GM18520 (cell line): ENCODE data around the gene DTD1.

Source experiments
- ATAC-seq: cut with Tn5 transposase; IDR thresholded peaks from one replicate; pipeline ENCODE4 v1.9.1; 2021; ENCODE audit not compliant: unreplicated experiment

The DTD1 gene, protein sequence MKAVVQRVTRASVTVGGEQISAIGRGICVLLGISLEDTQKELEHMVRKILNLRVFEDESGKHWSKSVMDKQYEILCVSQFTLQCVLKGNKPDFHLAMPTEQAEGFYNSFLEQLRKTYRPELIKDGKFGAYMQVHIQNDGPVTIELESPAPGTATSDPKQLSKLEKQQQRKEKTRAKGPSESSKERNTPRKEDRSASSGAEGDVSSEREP

DNA sequence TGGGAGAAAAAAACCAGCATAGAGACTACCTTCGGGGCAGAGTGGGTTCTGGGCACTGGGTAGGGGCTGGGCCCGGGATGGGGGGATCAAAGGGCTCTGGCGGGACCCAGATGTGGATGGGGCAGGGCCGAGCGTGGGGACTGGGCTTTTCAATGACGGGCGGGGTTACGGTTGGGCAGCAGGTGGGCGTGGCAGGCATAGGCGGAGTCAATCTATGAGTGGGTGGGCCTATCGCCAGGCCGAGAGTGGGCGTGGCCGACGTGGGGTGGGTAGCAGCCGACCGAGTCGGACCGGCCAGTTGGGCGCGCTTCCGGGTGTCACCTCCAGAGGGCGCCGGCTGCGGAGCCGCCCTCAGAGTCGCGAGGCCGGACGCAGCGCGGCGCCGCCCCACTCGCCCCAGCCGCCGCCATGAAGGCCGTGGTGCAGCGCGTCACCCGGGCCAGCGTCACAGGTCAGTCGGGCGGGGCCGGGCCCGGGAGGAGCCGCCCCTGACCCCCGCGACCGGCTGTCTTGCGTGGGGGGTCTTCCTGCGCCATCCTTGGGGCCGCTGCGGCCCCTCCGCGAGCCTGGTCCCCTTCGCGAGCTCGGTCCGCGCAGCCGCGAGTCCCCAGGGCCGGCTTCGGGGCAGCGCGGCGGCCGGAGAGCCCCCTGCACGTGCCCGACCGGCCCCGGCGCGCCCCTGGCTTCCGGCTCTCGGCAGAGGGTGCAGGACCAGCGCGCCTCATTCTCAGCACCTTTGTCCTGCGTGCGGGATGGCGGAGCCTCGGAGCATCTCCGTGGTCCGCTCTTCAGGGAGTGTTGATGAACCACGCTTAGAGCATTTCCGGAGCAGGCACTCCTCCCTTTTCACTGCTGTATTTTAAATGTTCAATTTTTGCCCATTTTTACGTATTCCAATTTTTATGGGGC, at the start of gene DTD1:
DTD1 (plus strand) TSS at position 390 of the 909 bp plus-strand sequence; CDS start at position 409, 19 bp downstream.
- ATAC-seq: peak; percentile 74

- no peak for ATAC-seq
Observed at GRCh38 chr20:18541741-18542140, 46.1 kb upstream of the DTD1 start.

GRCh38 chr20:18543216-18543615, 44.6 kb upstream of the DTD1 start:
- no peak for ATAC-seq

DNA sequence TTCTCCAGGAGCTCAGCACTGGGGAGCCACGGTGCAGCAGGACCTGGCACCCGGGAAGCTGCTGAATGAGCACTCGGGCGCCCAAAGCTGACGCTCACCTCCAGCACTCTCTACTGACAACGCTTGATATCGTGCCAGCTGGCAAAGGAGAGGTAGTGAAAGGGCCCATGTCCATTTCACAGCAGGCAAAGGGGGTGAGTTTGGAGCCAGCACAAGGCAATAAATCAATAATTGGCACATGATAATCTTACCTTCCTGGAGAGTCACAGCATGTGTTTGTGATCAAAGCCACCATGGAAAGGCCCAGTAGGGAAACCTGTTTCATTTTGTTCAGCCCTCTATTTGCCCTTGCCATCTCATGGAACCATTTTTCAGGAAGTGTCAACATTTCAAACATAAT, 43.9 kb upstream of the DTD1 start:
- ATAC-seq: no peak

GRCh38 chr20:18545566-18545965, 42.3 kb upstream of the DTD1 start:
- no peak for ATAC-seq

GRCh38 chr20:18548465-18548864, 39.4 kb upstream of the DTD1 start:
- no peak for ATAC-seq

GRCh38 chr20:18553746-18554145, 34.1 kb upstream of the DTD1 start:
- no peak for ATAC-seq

- peak; percentile 99 for ATAC-seq
Observed at GRCh38 chr20:18566892-18567738, 20.7 kb upstream of the DTD1 start, which contains the start of gene SMIM26. Gene SMIM26, plus strand, starts transcription at chr20:18567432. Its CDS starts 47 bp downstream, at chr20:18567479.

DNA sequence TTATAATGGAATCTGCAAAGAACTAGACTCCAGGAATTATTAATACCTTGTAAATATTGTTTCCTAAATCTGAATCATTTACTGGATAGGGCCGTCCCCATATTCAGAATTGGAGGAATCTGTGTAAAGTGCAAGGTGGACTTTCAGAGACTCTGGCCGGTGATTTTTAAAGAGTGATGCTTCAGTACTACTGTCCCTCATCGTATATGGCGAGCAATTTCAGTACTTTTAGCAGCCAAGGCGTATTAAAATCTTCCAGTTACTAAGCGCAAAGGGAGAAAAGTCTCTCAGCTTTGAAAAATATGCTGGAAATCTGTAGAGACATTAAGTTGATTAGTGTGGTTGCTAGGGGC, 20.1 kb upstream of the DTD1 start:
- no peak for ATAC-seq

DNA sequence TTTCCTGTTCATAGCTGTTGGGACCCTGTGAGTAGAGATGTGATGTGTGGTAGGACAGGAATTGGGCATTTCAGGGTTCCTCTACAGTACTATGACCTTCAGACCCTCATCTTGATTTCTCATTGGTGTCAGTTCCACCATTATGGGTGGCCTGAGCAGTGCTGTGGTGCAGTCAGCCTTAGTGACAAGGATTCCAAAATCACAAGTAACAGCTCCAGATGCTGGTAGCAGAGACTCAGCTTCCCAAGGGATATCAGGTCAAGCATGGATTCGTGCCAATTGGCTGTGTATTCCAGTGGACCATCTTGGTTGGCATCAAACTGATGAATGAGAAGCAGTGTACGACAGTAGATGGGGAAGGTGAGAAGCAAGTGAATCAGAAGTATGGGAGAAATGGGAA, 16.8 kb upstream of the DTD1 start:
- ATAC-seq: no peak

DNA sequence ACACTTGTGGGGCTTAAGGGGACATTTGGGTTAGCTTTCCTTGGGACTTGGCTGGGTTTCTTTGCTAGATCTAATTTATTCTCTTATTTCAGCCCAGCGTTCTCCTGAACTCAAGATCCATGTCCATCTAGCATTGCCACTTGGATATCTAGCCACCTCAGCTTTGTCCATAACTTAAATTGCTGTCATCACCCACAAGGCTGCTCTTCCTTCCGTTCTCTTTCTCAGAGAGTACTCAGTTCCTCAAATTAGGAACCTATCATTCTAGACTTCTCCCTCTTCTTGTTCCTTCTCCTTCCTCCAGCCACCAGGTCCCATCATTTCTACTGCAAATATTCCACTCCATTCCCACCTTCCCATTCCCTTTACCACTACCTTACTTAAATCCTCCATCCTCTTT, 16.3 kb upstream of the DTD1 start:
- no peak for ATAC-seq

DNA sequence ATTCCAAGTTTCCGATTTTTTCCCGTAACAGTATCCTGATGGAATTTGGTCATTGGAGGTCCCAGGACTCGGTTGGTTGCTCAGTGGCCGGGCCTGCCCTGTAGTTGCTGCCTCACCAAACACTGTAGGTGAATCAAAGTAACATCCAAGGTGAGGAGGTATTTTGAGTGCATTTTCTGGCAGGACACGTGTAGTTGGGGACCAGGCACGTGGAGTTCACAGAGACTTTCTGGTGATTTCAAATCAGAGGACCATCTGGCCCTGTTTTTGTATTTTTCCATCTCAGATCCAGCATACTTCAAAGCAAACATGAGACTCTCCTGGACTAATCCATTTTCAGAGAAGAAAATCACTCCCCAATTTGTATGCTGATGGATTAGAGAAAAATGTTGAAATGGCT, 9.9 kb upstream of the DTD1 start:
- no peak for ATAC-seq

DNA sequence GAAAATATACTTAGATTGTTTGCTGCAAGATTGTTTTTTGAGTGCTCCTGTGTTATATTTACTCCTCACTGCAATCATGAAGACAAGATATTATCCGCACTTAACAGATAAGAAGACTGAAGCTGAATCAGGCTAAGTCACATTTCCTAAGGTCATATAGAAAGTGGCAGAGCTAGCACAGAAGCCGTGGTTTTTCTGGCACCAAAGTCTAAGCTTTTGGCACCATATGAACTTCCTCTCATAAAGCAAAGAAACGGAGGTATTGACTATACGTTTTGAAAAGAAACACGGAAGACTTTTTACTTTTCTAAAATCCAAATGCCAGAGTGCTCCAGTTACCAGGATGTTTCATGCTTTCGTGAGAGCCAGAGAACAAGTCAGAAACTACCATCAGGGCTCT, 9.3 kb upstream of the DTD1 start:
- no peak for ATAC-seq

DNA sequence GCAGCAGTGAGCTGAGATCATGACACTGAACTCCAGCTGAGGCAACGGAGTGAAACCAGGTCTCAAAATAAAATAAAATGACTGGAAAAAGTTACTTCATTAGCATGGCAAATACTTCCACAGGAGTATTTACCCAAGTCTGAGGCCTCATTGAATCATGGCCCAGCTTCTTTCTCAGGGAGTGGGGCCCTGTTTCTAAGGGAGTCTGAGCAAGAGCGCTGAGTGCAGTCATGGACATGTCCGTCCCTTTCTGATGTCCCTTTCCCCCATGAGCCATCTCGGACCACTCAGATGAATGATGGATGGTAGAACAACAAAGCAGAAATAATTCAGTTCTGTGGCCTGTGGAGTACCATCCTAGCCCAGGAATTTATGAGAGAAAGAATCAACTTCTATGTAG, 7.8 kb upstream of the DTD1 start:
- ATAC-seq: no peak

GRCh38 chr20:18585134-18585533, 2.7 kb upstream of the DTD1 start:
- ATAC-seq: no peak

- no peak for ATAC-seq
Observed at GRCh38 chr20:18588574-18588933, 700 bp downstream of the DTD1 start.

- no peak for ATAC-seq
Observed at GRCh38 chr20:18589941-18590674, 2.3 kb downstream of the DTD1 start.

DNA sequence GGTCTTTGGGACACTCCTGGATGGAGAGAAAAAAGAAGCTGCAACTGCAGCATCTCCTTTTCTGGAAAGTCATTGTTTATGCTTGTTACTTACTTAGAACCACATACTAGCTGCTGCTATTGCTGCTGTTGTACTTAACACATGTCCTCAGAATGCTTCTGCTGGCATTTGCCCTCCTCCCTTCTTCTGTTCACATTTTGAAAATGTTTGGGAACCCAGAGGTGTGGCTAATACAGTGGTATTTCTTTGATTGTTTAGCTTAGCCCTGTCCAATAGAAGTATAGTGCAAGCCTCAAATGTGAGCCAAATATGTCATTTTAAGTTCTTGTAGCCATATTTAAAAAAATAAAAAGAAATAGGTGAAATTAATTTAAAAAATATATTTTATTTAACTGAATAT, 8.4 kb downstream of the DTD1 start:
- no peak for ATAC-seq

- no peak for ATAC-seq
Observed at GRCh38 chr20:18609741-18610140, 21.9 kb downstream of the DTD1 start.

- no peak for ATAC-seq
Observed at GRCh38 chr20:18611492-18611891, 23.6 kb downstream of the DTD1 start.

GRCh38 chr20:18613553-18613952, 25.7 kb downstream of the DTD1 start:
- ATAC-seq: no peak
